ENCODE results near the gene WDR86. TPM values are rescaled to one million over a fixed set of nuclear protein-coding genes. Genes with fewer than 3 reads are reported as not detected.

The WDR86 gene
- total RNA-seq, 6 experiments from 2014 or later: 0.31 to 0.74 (median 0.44) TPM; not detected in 1

GRCh38 chr7:151410405-151411390 lies 860 bp upstream of the WDR86 start:
- DNase-seq: peak in 1 of 3 donors; percentile 49
- H3K27me3 ChIP-seq: peaks cover 17 to 18% of the 10 kb centered on the region in 2 donors
- peak overlapping the region; percentile 21 to 32 (median 25) for H3K4me3 ChIP-seq
- H3K9me3 ChIP-seq: no peaks in the 10 kb centered on the region
- intact Hi-C loops (cut with DNase I): no loop called here
- H3K27ac ChIP-seq: no peak overlapping the region
- H3K4me1 ChIP-seq: peaks cover 0 to 19% (median 6%) of the 10 kb centered on the region in 4 donors
- no peaks in the 10 kb centered on the region for H3K36me3 ChIP-seq
- 38% methylated on average over 27 of the region's 55 CpGs for WGBS (ENCODE audit: insufficient coverage, low coverage, low lambda C conversion rate, missing lambda C conversion rate)
- TF ChIP-seq, protein P1, sequence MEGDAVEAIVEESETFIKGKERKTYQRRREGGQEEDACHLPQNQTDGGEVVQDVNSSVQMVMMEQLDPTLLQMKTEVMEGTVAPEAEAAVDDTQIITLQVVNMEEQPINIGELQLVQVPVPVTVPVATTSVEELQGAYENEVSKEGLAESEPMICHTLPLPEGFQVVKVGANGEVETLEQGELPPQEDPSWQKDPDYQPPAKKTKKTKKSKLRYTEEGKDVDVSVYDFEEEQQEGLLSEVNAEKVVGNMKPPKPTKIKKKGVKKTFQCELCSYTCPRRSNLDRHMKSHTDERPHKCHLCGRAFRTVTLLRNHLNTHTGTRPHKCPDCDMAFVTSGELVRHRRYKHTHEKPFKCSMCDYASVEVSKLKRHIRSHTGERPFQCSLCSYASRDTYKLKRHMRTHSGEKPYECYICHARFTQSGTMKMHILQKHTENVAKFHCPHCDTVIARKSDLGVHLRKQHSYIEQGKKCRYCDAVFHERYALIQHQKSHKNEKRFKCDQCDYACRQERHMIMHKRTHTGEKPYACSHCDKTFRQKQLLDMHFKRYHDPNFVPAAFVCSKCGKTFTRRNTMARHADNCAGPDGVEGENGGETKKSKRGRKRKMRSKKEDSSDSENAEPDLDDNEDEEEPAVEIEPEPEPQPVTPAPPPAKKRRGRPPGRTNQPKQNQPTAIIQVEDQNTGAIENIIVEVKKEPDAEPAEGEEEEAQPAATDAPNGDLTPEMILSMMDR (IDR thresholded peaks at IDR 0.05): no peak
- no peak for TF ChIP-seq POLR2A (IDR thresholded peaks at IDR 0.05)
- ATAC-seq: peak in 3 of 4 donors; percentile 18 to 20 (median 19)

DNA sequence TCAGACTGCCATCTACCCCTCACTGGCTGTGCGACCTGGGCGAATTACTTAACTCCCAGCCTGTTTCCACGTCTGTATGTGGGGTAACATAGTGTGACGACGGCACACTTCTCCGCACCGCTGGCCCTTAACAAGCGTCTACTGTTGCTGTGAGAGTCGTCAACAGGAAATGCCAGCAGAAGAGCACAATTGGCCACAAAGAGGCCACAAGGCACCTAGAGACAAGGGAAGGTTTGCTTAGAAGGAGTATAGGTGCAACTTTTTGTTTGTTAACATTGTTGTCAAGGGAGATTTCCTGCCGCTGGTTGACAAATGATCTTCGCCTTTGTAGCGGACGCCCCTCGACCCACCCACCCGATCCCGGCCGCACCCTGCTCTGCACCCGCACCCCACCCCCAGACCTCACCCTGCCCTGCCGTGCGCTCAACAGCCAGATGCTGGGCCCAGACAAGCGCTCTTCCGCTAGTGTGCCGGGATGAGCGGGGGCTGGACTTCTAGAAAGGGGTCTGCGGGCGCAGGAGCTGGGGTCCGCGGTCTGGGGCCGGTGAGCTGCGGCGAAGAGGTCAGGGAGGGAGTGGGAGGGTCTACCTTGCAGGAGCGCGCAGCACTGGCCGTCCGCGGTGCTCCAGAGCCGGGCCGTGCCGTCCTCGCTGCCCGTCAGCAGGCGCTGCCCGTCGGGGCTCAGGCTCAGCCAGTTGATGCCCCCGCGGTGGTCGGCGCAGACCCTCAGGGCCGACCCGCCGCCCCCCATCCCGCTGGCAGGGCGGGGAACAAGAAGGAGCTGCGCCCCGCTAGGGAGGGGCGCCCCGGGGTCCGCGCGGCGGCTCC lies 785 bp downstream of the WDR86 start:
- H3K4me3 ChIP-seq: peak overlapping the region; percentile 21 to 32 (median 25)

DNA sequence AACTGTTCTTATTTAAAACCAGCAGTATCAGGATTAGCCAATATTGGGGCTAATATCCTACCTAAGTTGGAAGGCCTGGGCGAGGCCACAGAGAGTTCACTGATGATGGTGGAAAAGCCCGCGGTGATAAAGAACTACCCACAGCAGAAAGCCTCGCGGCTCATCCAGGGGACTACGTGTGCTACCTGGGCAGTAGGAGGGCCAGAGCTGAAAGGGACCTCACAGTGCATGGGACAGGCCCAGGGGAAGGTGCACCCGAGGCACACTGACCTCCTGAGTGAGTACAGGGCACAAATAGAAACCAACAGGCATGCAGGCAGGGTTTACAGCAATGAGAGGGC lies 1.4 kb downstream of the WDR86 start:
- TF ChIP-seq, protein P1 (IDR thresholded peaks at IDR 0.05): no peak
- no peak for TF ChIP-seq POLR2A (IDR thresholded peaks at IDR 0.05)
- Histone ChIP-seq H3K4me3 (no peak overlapping the region), H3K36me3 (no peaks in the 10 kb centered on the region), H3K27ac (no peak overlapping the region), H3K27me3 (peaks cover 17 to 18% of the 10 kb centered on the region in 2 donors), H3K9me3 (no peaks in the 10 kb centered on the region), H3K4me1 (peaks cover 0 to 24% (median 10%) of the 10 kb centered on the region in 4 donors)
- ATAC-seq: no peak
- peak in 1 of 3 donors; percentile 35 for DNase-seq
- whole genome bisulfite sequencing (ENCODE audit: insufficient coverage, low coverage, low lambda C conversion rate, missing lambda C conversion rate): 100% methylated on average over 1 of the region's 7 CpGs
- intact Hi-C loops (cut with DNase I): no loop called here

More for the DNA sequence above, 785 bp downstream of the WDR86 start:
- Histone ChIP-seq H3K27ac (peak overlapping the region in 1 of 3 donors; percentile 9), H3K36me3 (no peaks in the 10 kb centered on the region), H3K9me3 (no peaks in the 10 kb centered on the region), H3K27me3 (peaks cover 17 to 18% of the 10 kb centered on the region in 2 donors), H3K4me1 (peaks cover 0 to 20% (median 8%) of the 10 kb centered on the region in 4 donors)
- WGBS (ENCODE audit: insufficient coverage, low coverage, low lambda C conversion rate, missing lambda C conversion rate): 27% methylated on average over 14 of the region's 61 CpGs
- DNase-seq (peak in 1 of 3 donors; percentile 49), ATAC-seq (no peak)
- TF ChIP-seq POLR2A (IDR thresholded peaks at IDR 0.05): no peak
- TF ChIP-seq, protein P1 (IDR thresholded peaks at IDR 0.05): no peak
- intact Hi-C loops (cut with DNase I): no loop called here

DNA sequence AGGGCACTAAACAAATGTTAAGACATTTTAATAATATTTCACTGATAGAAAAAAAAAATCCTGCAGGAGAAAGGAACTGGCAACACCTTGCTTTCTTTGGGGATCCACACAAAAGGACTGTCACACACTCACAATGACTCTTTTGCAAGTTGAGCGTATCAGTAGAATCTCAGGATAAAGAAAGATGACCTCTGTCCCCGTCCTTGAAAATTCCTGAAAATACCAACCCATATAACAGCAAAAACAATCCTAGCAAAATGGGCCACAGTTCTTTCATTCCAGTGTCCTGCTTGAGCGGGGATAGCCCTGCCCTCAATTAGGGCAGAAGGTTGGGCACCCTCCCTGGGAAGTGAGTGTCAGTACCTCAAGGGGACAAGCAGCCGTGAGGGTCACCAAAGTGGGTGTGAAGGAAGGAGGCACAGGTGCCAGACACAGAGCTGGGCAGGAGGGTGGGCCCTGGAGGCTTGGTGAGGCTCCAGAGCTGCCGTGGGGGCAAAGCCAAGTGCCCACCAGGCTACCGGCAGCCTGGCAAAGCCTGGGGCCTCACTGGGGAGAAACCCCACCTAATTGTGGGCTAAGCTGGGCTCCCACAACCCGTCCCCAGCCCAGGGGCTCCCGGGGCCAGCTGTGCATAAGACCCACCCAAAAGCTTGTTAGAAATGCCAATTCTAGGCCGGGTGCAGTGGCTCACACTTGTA lies 2.8 kb downstream of the WDR86 start:
- H3K36me3 ChIP-seq: no peaks in the 10 kb centered on the region
- no peak overlapping the region for H3K4me3 ChIP-seq
- ATAC-seq (no peak), DNase-seq (peak in 1 of 3 donors; percentile 45)
- TF ChIP-seq, protein P1 (IDR thresholded peaks at IDR 0.05): no peak
- TF ChIP-seq POLR2A (IDR thresholded peaks at IDR 0.05): no peak
- intact Hi-C loops (cut with DNase I): no loop called here
- no peak overlapping the region for H3K27ac ChIP-seq
- H3K4me1 ChIP-seq: peaks cover 0 to 24% (median 10%) of the 10 kb centered on the region in 4 donors
- peaks cover 17 to 18% of the 10 kb centered on the region in 2 donors for H3K27me3 ChIP-seq
- 79% methylated on average over 3 of the region's 9 CpGs for WGBS (ENCODE audit: insufficient coverage, low coverage, low lambda C conversion rate, missing lambda C conversion rate)
- H3K9me3 ChIP-seq: no peaks in the 10 kb centered on the region
